HepG2 (cell line): ENCODE data around the gene LZTR1. TPM values are rescaled to one million over a fixed set of nuclear protein-coding genes. Genes with fewer than 3 reads are reported as not detected.

Source experiments
- ATAD3A ChIP-seq: sonication (generic); formaldehyde crosslinking; IDR thresholded peaks from 2 replicates; pipeline ENCODE4 v1.4.0; 2020; ENCODE audit warnings: missing genetic modification reagents
- ATRX ChIP-seq: sonication (generic); formaldehyde crosslinking; IDR thresholded peaks from 2 replicates; pipeline ENCODE4 v1.4.0; 2020; ENCODE audit warnings: missing genetic modification reagents, borderline replicate concordance
- MYC ChIP-seq: sonication (generic); formaldehyde crosslinking; IDR thresholded peaks from 2 replicates; pipeline ENCODE4 v1.9.0; 2021; ENCODE audit warnings: missing genetic modification reagents, borderline replicate concordance
- NR3C1 ChIP-seq: sonication (generic); formaldehyde crosslinking; IDR thresholded peaks from 2 replicates; pipeline ENCODE4 v1.4.0; 2020; ENCODE audit warnings: missing genetic modification reagents
- PHF20 ChIP-seq: sonication (generic); formaldehyde crosslinking; IDR thresholded peaks from 2 replicates; pipeline ENCODE4 v1.5.0; 2020; ENCODE audit warnings: mild to moderate bottlenecking, missing genetic modification reagents
- SOX5 ChIP-seq: IDR thresholded peaks from 2 replicates; pipeline ENCODE4 v1.6.1; 2016; ENCODE audit warnings: borderline replicate concordance
- ZNF251 ChIP-seq: sonication (generic); formaldehyde crosslinking; IDR thresholded peaks from 2 replicates; pipeline ENCODE4 v1.9.0; 2021; ENCODE audit warnings: mild to moderate bottlenecking, missing genetic modification reagents
- ZNF367 ChIP-seq: sonication (generic); formaldehyde crosslinking; IDR thresholded peaks from 2 replicates; pipeline ENCODE4 v1.4.0; 2020; ENCODE audit warnings: missing genetic modification reagents, borderline replicate concordance
- polyA plus RNA-seq, 8 experiments: library from polyadenylated mRNA; depleted of rRNA in 3 of 8; stranded (reverse) in 7 of 8; unstranded in 1 of 8; fragments of >200 nt; fragmentation: Illumina TruSeq in 4 of 8; extraction: Trizol in 4 of 8; gene quantifications; 2 replicates each; pipeline versions ENCODE4 v1.2.1 to v1.2.3, GENCODE V29; 2011 to 2016; ENCODE audit warnings: low read depth in 4 of 8, missing spikeins in 1 of 8, mixed read lengths in 1 of 8; ENCODE audit not compliant: insufficient read depth in 1 of 8
- total RNA-seq, 5 experiments: library from RNA; depleted of rRNA; stranded (reverse); fragments of >200 nt; fragmentation: Illumina TruSeq; extraction: Trizol; gene quantifications; 2 replicates each; pipeline ENCODE4 v1.2.3, GENCODE V29; 2016; ENCODE audit warnings: low read depth in 1 of 5
- TF ChIP-seq, protein P1 (sequence below): sonication (generic); formaldehyde crosslinking; IDR thresholded peaks from 2 replicates; pipeline ENCODE4 v1.4.0; 2020; ENCODE audit warnings: mild to moderate bottlenecking, missing genetic modification reagents
- TF ChIP-seq, protein P2 (sequence below): sonication (generic); formaldehyde crosslinking; IDR thresholded peaks from 2 replicates; pipeline ENCODE4 v1.4.0; 2020; ENCODE audit warnings: missing genetic modification reagents
- TF ChIP-seq, protein P3 (sequence below): IDR thresholded peaks from 2 replicates; pipeline ENCODE4 v1.6.1; 2018; ENCODE audit warnings: missing genetic modification reagents
- TF ChIP-seq, protein P4 (sequence below): sonication (generic); formaldehyde crosslinking; IDR thresholded peaks from 2 replicates; pipeline ENCODE4 v1.4.0; 2020; ENCODE audit warnings: mild to moderate bottlenecking, missing genetic modification reagents

The LZTR1 gene
- total and polyA plus RNA-seq, 2 of the 13 experiments (the other 11 are each of a cell fraction or from before 2014, with no cell fraction given), result 21.8 to 22.4 TPM

DNA sequence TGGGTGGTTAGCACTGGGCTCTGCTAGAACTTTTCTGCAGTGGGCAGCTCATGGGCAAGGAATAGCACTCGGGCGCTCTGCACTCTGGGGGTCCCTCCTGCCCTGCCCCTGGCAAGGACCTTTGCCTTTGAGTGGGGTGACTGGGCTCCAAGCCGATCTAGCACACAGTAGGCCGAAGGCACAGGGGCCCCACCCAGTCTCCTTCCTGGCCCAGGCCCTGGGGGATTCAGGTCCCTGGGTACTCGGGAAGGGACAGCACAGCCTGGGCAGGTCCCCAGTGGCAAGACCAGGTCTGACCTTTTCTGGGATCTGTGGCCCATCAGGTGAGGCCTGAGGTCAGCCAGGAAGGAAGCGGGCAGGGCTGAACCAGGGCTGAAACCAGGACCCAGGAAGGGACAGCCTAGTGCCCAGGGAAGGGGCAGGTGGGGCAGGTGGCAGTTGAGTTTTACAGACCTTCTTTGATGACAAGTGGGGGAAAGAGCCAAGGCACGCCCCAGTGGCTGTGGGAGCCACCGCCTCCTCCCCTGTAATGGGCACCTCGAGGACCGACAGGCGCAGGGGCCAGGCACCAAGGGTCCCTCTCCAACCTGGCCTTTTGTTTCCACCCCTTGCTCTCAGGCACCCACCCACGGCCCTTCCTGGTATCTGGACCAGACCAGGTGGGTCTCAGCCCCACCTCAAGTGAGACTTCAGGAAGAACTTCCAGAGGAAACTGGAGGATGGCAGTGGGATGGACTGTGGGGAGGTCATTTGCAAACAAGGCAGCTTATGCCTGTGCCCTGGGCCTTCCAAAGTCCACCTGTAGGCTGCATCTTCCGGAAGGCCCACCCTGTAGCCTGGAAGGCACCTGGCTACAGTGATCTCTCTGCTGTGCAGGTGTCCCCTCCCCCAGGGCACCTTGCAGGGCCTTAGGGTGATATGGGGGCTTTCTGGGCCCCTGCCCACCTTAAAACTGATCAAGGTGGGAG is 15.9 kb upstream of the LZTR1 start (continued):
- TF ChIP-seq, protein P1, sequence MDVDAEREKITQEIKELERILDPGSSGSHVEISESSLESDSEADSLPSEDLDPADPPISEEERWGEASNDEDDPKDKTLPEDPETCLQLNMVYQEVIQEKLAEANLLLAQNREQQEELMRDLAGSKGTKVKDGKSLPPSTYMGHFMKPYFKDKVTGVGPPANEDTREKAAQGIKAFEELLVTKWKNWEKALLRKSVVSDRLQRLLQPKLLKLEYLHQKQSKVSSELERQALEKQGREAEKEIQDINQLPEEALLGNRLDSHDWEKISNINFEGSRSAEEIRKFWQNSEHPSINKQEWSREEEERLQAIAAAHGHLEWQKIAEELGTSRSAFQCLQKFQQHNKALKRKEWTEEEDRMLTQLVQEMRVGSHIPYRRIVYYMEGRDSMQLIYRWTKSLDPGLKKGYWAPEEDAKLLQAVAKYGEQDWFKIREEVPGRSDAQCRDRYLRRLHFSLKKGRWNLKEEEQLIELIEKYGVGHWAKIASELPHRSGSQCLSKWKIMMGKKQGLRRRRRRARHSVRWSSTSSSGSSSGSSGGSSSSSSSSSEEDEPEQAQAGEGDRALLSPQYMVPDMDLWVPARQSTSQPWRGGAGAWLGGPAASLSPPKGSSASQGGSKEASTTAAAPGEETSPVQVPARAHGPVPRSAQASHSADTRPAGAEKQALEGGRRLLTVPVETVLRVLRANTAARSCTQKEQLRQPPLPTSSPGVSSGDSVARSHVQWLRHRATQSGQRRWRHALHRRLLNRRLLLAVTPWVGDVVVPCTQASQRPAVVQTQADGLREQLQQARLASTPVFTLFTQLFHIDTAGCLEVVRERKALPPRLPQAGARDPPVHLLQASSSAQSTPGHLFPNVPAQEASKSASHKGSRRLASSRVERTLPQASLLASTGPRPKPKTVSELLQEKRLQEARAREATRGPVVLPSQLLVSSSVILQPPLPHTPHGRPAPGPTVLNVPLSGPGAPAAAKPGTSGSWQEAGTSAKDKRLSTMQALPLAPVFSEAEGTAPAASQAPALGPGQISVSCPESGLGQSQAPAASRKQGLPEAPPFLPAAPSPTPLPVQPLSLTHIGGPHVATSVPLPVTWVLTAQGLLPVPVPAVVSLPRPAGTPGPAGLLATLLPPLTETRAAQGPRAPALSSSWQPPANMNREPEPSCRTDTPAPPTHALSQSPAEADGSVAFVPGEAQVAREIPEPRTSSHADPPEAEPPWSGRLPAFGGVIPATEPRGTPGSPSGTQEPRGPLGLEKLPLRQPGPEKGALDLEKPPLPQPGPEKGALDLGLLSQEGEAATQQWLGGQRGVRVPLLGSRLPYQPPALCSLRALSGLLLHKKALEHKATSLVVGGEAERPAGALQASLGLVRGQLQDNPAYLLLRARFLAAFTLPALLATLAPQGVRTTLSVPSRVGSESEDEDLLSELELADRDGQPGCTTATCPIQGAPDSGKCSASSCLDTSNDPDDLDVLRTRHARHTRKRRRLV (CRISPR knock-in tag), result no peak
- TF ChIP-seq, protein P2, sequence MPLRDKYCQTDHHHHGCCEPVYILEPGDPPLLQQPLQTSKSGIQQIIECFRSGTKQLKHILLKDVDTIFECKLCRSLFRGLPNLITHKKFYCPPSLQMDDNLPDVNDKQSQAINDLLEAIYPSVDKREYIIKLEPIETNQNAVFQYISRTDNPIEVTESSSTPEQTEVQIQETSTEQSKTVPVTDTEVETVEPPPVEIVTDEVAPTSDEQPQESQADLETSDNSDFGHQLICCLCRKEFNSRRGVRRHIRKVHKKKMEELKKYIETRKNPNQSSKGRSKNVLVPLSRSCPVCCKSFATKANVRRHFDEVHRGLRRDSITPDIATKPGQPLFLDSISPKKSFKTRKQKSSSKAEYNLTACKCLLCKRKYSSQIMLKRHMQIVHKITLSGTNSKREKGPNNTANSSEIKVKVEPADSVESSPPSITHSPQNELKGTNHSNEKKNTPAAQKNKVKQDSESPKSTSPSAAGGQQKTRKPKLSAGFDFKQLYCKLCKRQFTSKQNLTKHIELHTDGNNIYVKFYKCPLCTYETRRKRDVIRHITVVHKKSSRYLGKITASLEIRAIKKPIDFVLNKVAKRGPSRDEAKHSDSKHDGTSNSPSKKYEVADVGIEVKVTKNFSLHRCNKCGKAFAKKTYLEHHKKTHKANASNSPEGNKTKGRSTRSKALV (CRISPR knock-in tag), result no peak
- TF ChIP-seq NR3C1 (no peak), ATAD3A (CRISPR knock-in tag) (no peak), SOX5 (CRISPR knock-in tag) (peak; percentile 18; the same call in 1 of the 2 replicates), PHF20 (CRISPR knock-in tag) (no peak), ATRX (no peak), MYC (CRISPR knock-in tag) (no peak), ZNF251 (CRISPR knock-in tag) (no peak), ZNF367 (no peak)
- TF ChIP-seq, protein P3, sequence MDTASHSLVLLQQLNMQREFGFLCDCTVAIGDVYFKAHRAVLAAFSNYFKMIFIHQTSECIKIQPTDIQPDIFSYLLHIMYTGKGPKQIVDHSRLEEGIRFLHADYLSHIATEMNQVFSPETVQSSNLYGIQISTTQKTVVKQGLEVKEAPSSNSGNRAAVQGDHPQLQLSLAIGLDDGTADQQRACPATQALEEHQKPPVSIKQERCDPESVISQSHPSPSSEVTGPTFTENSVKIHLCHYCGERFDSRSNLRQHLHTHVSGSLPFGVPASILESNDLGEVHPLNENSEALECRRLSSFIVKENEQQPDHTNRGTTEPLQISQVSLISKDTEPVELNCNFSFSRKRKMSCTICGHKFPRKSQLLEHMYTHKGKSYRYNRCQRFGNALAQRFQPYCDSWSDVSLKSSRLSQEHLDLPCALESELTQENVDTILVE, result no peak
- TF ChIP-seq, protein P4, sequence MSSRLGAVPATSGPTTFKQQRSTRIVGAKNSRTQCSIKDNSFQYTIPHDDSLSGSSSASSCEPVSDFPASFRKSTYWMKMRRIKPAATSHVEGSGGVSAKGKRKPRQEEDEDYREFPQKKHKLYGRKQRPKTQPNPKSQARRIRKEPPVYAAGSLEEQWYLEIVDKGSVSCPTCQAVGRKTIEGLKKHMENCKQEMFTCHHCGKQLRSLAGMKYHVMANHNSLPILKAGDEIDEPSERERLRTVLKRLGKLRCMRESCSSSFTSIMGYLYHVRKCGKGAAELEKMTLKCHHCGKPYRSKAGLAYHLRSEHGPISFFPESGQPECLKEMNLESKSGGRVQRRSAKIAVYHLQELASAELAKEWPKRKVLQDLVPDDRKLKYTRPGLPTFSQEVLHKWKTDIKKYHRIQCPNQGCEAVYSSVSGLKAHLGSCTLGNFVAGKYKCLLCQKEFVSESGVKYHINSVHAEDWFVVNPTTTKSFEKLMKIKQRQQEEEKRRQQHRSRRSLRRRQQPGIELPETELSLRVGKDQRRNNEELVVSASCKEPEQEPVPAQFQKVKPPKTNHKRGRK (CRISPR knock-in tag), result no peak
